Measurements from ENCODE around the gene UMPS.

Gene UMPS

GRCh38 chr3:124764746-124765145 is 34.5 kb downstream of the UMPS start:
- no peak for DNase-seq

GRCh38 chr3:124765197-124765840 is 35.1 kb downstream of the UMPS start:
- DNase-seq = no peak

GRCh38 chr3:124766113-124767095 is 36.2 kb downstream of the UMPS start:
- DNase-seq = no peak

GRCh38 chr3:124767264-124767663 is 37.0 kb downstream of the UMPS start:
- no peak for DNase-seq

GRCh38 chr3:124767691-124768090 is 37.4 kb downstream of the UMPS start:
- DNase-seq = no peak

GRCh38 chr3:124768812-124769211 is 38.6 kb downstream of the UMPS start:
- DNase-seq = peak; percentile 9

- DNase-seq = no peak
Observed at GRCh38 chr3:124769462-124769861, 39.2 kb downstream of the UMPS start.

GRCh38 chr3:124770336-124771082 is 40.3 kb downstream of the UMPS start:
- no peak for DNase-seq

- no peak for DNase-seq
Observed at GRCh38 chr3:124771083-124771445, 40.8 kb downstream of the UMPS start.

GRCh38 chr3:124772081-124772831 is 42.0 kb downstream of the UMPS start:
- no peak for DNase-seq

- no peak for DNase-seq
Observed at GRCh38 chr3:124773351-124774326, 43.4 kb downstream of the UMPS start.

GRCh38 chr3:124774327-124774718 is 44.1 kb downstream of the UMPS start:
- no peak for DNase-seq

- no peak for DNase-seq
Observed at GRCh38 chr3:124774841-124775402, 44.7 kb downstream of the UMPS start.

- no peak for DNase-seq
Observed at GRCh38 chr3:124775877-124776276, 45.6 kb downstream of the UMPS start.

GRCh38 chr3:124776856-124777255 is 46.6 kb downstream of the UMPS start:
- no peak for DNase-seq

GRCh38 chr3:124777762-124778470 is 47.7 kb downstream of the UMPS start:
- no peak for DNase-seq

- DNase-seq = no peak
Observed at GRCh38 chr3:124779116-124779515, 48.9 kb downstream of the UMPS start.

- no peak for DNase-seq
Observed at GRCh38 chr3:124779751-124780191, 49.5 kb downstream of the UMPS start.

- DNase-seq = no peak
Observed at GRCh38 chr3:124780356-124780755, 50.1 kb downstream of the UMPS start.

GRCh38 chr3:124780761-124781475 is 50.7 kb downstream of the UMPS start:
- no peak for DNase-seq

Data from CD4-positive, alpha-beta T cell treated with Interleukin-17A for 4 hours (primary cell).